Measurements from ENCODE around the gene MYO1H.

MYO1H gene

GRCh38 chr12:109448707-109449390, 101.1 kb downstream of the MYO1H start:
- FAIRE-seq: no peak

- FAIRE-seq: no peak
Measured at GRCh38 chr12:109449845-109450532, 102.3 kb downstream of the MYO1H start.

- FAIRE-seq: no peak
Measured at GRCh38 chr12:109450980-109451379, 103.3 kb downstream of the MYO1H start.

GRCh38 chr12:109451400-109451799, 103.7 kb downstream of the MYO1H start:
- FAIRE-seq: no peak

GRCh38 chr12:109452489-109452888, 104.8 kb downstream of the MYO1H start:
- FAIRE-seq: no peak

GRCh38 chr12:109455706-109456105, 108.0 kb downstream of the MYO1H start:
- no peak for FAIRE-seq

GRCh38 chr12:109458086-109458485, 110.4 kb downstream of the MYO1H start:
- FAIRE-seq: no peak

GRCh38 chr12:109458771-109459208, 111.1 kb downstream of the MYO1H start:
- no peak for FAIRE-seq

GRCh38 chr12:109459247-109459646, 111.5 kb downstream of the MYO1H start:
- no peak for FAIRE-seq

GRCh38 chr12:109460538-109460937, 112.8 kb downstream of the MYO1H start:
- FAIRE-seq: no peak

GRCh38 chr12:109461049-109461845, 113.5 kb downstream of the MYO1H start:
- FAIRE-seq: no peak

GRCh38 chr12:109461846-109462756, 114.4 kb downstream of the MYO1H start:
- FAIRE-seq: no peak

GRCh38 chr12:109462868-109463692, 115.4 kb downstream of the MYO1H start:
- no peak for FAIRE-seq

GRCh38 chr12:109463756-109464155, 116.1 kb downstream of the MYO1H start:
- FAIRE-seq: no peak

GRCh38 chr12:109464642-109465351, 117.1 kb downstream of the MYO1H start:
- FAIRE-seq: no peak

- FAIRE-seq: no peak
Measured at GRCh38 chr12:109466305-109466704, 118.6 kb downstream of the MYO1H start.

GRCh38 chr12:109466821-109467220, 119.1 kb downstream of the MYO1H start:
- FAIRE-seq: no peak

GRCh38 chr12:109467978-109468676, 120.4 kb downstream of the MYO1H start:
- FAIRE-seq: no peak

- FAIRE-seq: no peak
Measured at GRCh38 chr12:109469517-109469916, 121.8 kb downstream of the MYO1H start.

GRCh38 chr12:109473006-109473405, 125.3 kb downstream of the MYO1H start:
- no peak for FAIRE-seq
